Endothelial cell of umbilical vein (primary cell): ENCODE results near the gene CCDC54. TPM values are rescaled to one million over a fixed set of nuclear protein-coding genes. Genes with fewer than 3 reads are reported as not detected.

Experiments
- BruUV-seq: library from RNA; stranded (reverse); fragments of 400-500 nt; replicated peaks from 2 replicates; lab custom pipeline; 2021; lab: Mats Ljungman, UMichigan
- CTCF ChIA-PET: fragments of 300-600, 350-600 bp; sonication (Branson Sonifier 250); formaldehyde crosslinking; loops from one replicate; lab custom pipeline; 2021; ENCODE audit warnings: antibody characterized with exemption, inconsistent platforms; lab: Charles Lee
- POLR2A ChIA-PET: fragments of 300-600, 350-600 bp; sonication (Branson Sonifier 250); formaldehyde crosslinking; loops from one replicate; lab custom pipeline; 2021; ENCODE audit warnings: antibody characterized with exemption, inconsistent platforms; lab: Charles Lee
- DNase-seq: peaks from one replicate; pipeline ENCODE4 v3.0.0-alpha.2; 2011; ENCODE audit warnings: low read depth, low spot score
- FAIRE-seq: peaks from 2 replicates; lab custom pipeline; 2011; peaks lifted over from hg19 to GRCh38; lab: Jason Lieb, UNC
- H2AFZ ChIP-seq: 2 replicates; pipeline ENCODE4 v1.6.0; 2012; ENCODE audit warnings: low read depth, low read length, control low read depth, inconsistent platforms
- H3K27ac ChIP-seq: 2 replicates; pipeline ENCODE4 v1.5.1; 2011; ENCODE audit warnings: low read depth, mild to moderate bottlenecking, control low read depth, low read length, moderate library complexity; ENCODE audit not compliant: insufficient read depth
- H3K27me3 ChIP-seq, 2 experiments: 2 replicates each; pipeline versions ENCODE4 v1.6.0 to v1.6.1; 2011; ENCODE audit warnings: low read length in 2 of 2, mixed read lengths in 1 of 2; ENCODE audit not compliant: control insufficient read depth in 2 of 2, insufficient read depth in 2 of 2
- H3K36me3 ChIP-seq, 2 experiments: 2 replicates in 1 of 2; 3 replicates in 1 of 2; pipeline ENCODE4 v1.5.1; 2011; ENCODE audit warnings: low read length in 2 of 2, mild to moderate bottlenecking in 1 of 2, moderate library complexity in 1 of 2; ENCODE audit not compliant: control insufficient read depth in 2 of 2, insufficient read depth in 2 of 2; ENCODE audit errors: extremely low read depth in 1 of 2
- H3K4me1 ChIP-seq: 3 replicates; pipeline ENCODE4 v1.5.1; 2011; ENCODE audit warnings: mild to moderate bottlenecking, low read length; ENCODE audit not compliant: control insufficient read depth, insufficient read depth; ENCODE audit errors: extremely low read depth
- H3K4me2 ChIP-seq: 2 replicates; pipeline ENCODE4 v1.6.1; 2011; ENCODE audit warnings: low read length, control low read depth, mixed read lengths; ENCODE audit not compliant: insufficient read depth
- H3K4me3 ChIP-seq, 3 experiments: fragments of 200-600 bp in 1 of 3; sonication (generic), shearing (Covaris generic) in 1 of 3; replicated peaks in 1 of 3; 2 replicates each; pipeline ENCODE4 v1.5.1; 2011 to 2016; ENCODE audit warnings: control low read depth in 3 of 3, low read length in 3 of 3, mild to moderate bottlenecking in 2 of 3, inconsistent platforms in 1 of 3, low read depth in 1 of 3, moderate library complexity in 1 of 3; ENCODE audit not compliant: insufficient read depth in 1 of 3
- H3K79me2 ChIP-seq: 2 replicates; pipeline ENCODE4 v1.6.0; 2012; ENCODE audit warnings: low read length, inconsistent platforms; ENCODE audit not compliant: control insufficient read depth, insufficient read depth
- H3K9ac ChIP-seq: replicated peaks from 2 replicates; pipeline ENCODE3; 2011; ENCODE audit warnings: low read length, control low read depth; ENCODE audit not compliant: insufficient read depth; ENCODE audit errors: extremely low read depth
- H3K9me1 ChIP-seq: replicated peaks from 3 replicates; pipeline ENCODE4 v1.6.0; 2011; ENCODE audit warnings: mild to moderate bottlenecking, low read length; ENCODE audit not compliant: control insufficient read depth, insufficient read depth; ENCODE audit errors: extremely low read depth
- H3K9me3 ChIP-seq: replicated peaks from 2 replicates; pipeline ENCODE4 v1.5.1; 2012; ENCODE audit warnings: low read length, inconsistent platforms; ENCODE audit not compliant: control insufficient read depth, insufficient read depth
- H4K20me1 ChIP-seq: replicated peaks from 2 replicates; pipeline ENCODE3; 2011; ENCODE audit warnings: mild to moderate bottlenecking, low read length; ENCODE audit not compliant: control insufficient read depth, insufficient read depth; ENCODE audit errors: extremely low read depth
- CTCF ChIP-seq, 2 donors: IDR thresholded peaks; 1 replicate in 1 of 2; 2 replicates in 1 of 2; pipeline ENCODE4 v1.5.1; 2011; ENCODE audit warnings: low read length in 2 of 2, mild to moderate bottlenecking in 2 of 2, moderate library complexity in 2 of 2, control low read depth in 1 of 2, inconsistent platforms in 1 of 2, low read depth in 1 of 2; ENCODE audit not compliant: insufficient read depth in 1 of 2; ENCODE audit errors: extremely low read depth in 1 of 2
- EZH2 ChIP-seq: IDR thresholded peaks from 2 replicates; pipeline ENCODE4 v1.6.1; 2012; ENCODE audit warnings: borderline replicate concordance, low read depth, mild to moderate bottlenecking, moderate library complexity, low read length, inconsistent platforms; ENCODE audit not compliant: severe bottlenecking
- FOS ChIP-seq: IDR thresholded peaks from 2 replicates; pipeline ENCODE4 v1.6.1; 2011; ENCODE audit warnings: mild to moderate bottlenecking, low read length, moderate library complexity, borderline replicate concordance; ENCODE audit not compliant: insufficient read depth
- GATA2 ChIP-seq: IDR thresholded peaks from 2 replicates; pipeline ENCODE4 v1.7.0; 2011; ENCODE audit warnings: low read depth, mild to moderate bottlenecking, moderate library complexity, mixed read lengths, low read length; ENCODE audit not compliant: insufficient read length, insufficient read depth
- JUN ChIP-seq: IDR thresholded peaks from 2 replicates; pipeline ENCODE4 v1.6.1; 2011; ENCODE audit warnings: borderline replicate concordance, low read depth; ENCODE audit not compliant: insufficient read length, insufficient read depth
- MAX ChIP-seq: IDR thresholded peaks from 2 replicates; pipeline ENCODE4 v1.6.1; 2011; ENCODE audit not compliant: insufficient read depth, insufficient read length
- MYC ChIP-seq: IDR thresholded peaks from one replicate; pipeline ENCODE4 v1.6.1; 2011; ENCODE audit warnings: mild to moderate bottlenecking, low read depth, low read length
- POLR2A ChIP-seq: IDR thresholded peaks from 2 replicates; pipeline ENCODE4 v1.6.1; 2012; ENCODE audit warnings: low read depth, mild to moderate bottlenecking, control low read depth, low read length
- POLR2AphosphoS5 ChIP-seq: IDR thresholded peaks from 2 replicates; pipeline ENCODE4 v1.6.1; 2012; ENCODE audit warnings: low read depth, mild to moderate bottlenecking, control low read depth, low read length, moderate library complexity; ENCODE audit not compliant: insufficient read depth
- dilution Hi-C: fragments of 300-500 bp; cut with MboI; formaldehyde crosslinking; loops from one replicate; pipeline ENCODE4 v1.15.0; 2019; ENCODE audit warnings: low sequenced_read_pairs; ENCODE audit not compliant: extremely low pct_ligation_motif_present
- intact Hi-C: fragments of 100-400 bp; cut with micrococcal nuclease; formaldehyde crosslinking; loops from one replicate; pipeline ENCODE4 v1.10.0; 2022
- polyA plus RNA-seq, 4 experiments: library from polyadenylated mRNA; depleted of rRNA in 3 of 4; stranded (reverse) in 3 of 4; unstranded in 1 of 4; fragments of >200 nt; gene quantifications; 2 replicates each; pipeline versions ENCODE4 v1.2.1 to v1.2.3, GENCODE V29; 2011 to 2012; ENCODE audit warnings: missing spikeins in 1 of 4
- total RNA-seq: library from RNA; stranded (reverse); gene quantifications from 2 replicates; pipeline ENCODE4 v1.2.3, GENCODE V29; 2021

CCDC54 gene
- total and polyA plus RNA-seq, 2 donors (not counting 3 experiments of a cell fraction or from before 2014, with no cell fraction given): not detected

- no peaks in the 10 kb centered on the region for H3K79me2 ChIP-seq
- no peaks in the 10 kb centered on the region for H4K20me1 ChIP-seq
- TF ChIP-seq JUN (no peak), MYC (no peak), CTCF (IDR thresholded peaks at IDR 0.05; ENCODE audit: extremely low read depth in 1 of 2, insufficient read depth in 1 of 2, low read depth in 1 of 2, low read length in 2 of 2) (no peak), POLR2AphosphoS5 (no peak), GATA2 (no peak), MAX (no peak), FOS (no peak), EZH2 (no peak), POLR2A (no peak)
- H3K9ac ChIP-seq: no peak overlapping the region
- no peak overlapping the region for H2AFZ ChIP-seq
- no peak for FAIRE-seq
- no peak overlapping the region for H3K27ac ChIP-seq
- no peaks in the 10 kb centered on the region for H3K27me3 ChIP-seq
- no peaks in the 10 kb centered on the region for H3K4me1 ChIP-seq
- ChIA-PET CTCF (no interaction called here), POLR2A (no interaction called here)
- no peaks in the 10 kb centered on the region for H3K9me3 ChIP-seq
- dilution Hi-C loops (no loop called here), intact Hi-C loops (no loop called here)
- BruUV-seq: no TSS peak
- H3K9me1 ChIP-seq: no peaks in the 10 kb centered on the region
- no peak overlapping the region for H3K4me3 ChIP-seq
- H3K36me3 ChIP-seq: no peaks in the 10 kb centered on the region
- peak; percentile 13 for DNase-seq
- H3K4me2 ChIP-seq: no peak overlapping the region
These were observed 29.5 kb upstream of the CCDC54 start for GRCh38 chr3:107347751-107348150.
